Testis (tissue), 2 donors: ENCODE measurements around the gene HSPD1.

ENCODE experiments used
- POLR2A ChIP-seq: fragments of 450-650 bp; IDR thresholded peaks from one replicate; pipeline ENCODE4 v1.6.1; 2017; ENCODE audit warnings: antibody characterized with exemption, mild to moderate bottlenecking, moderate library complexity
- TF ChIP-seq, protein P1 (sequence below), 3 experiments: fragments of 450-650 bp in 2 of 3; fragments of 200-600 bp in 1 of 3; sonication (generic) in 1 of 3; IDR thresholded peaks; one replicate each; pipeline ENCODE4 v1.5.1; 2016 to 2019; ENCODE audit warnings: antibody characterized with exemption in 3 of 3, mild to moderate bottlenecking in 2 of 3, moderate library complexity in 1 of 3

DNA sequence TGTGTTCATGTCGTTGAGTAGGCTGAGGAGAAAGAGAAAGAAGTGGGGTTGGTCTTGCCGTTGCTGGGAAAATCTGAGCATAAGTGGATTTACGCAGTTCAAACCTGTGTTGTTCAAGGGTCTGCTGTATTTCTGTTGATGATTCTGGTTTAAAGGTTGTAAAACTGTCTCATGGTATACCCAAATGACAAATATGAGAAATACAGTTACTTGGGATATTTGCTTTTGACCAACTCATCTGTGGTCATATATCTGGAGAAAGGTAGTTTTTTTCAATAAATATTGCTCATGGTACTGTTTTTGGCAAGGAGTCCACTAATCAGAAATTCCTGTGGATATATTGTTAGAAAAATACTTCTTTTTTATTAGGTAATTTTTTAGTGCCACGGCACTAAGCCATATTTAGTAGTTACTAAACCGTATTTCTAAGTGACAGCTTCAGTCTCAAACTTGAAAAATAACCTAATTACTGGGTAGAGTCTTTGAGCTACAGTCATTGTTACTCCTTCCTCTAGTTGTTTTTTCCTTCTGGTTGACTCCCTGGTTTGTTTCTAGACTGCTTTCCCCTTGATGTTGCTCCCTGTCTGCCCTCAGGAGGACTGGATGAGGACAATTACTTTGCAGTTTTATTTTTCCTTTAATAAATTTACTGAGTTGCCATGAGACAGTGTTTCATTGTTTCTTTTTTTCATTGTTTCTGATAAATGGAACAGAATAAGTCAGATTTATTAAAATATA, 47.7 kb upstream of the HSPD1 start:
- no peak for TF ChIP-seq POLR2A
- TF ChIP-seq, protein P1, sequence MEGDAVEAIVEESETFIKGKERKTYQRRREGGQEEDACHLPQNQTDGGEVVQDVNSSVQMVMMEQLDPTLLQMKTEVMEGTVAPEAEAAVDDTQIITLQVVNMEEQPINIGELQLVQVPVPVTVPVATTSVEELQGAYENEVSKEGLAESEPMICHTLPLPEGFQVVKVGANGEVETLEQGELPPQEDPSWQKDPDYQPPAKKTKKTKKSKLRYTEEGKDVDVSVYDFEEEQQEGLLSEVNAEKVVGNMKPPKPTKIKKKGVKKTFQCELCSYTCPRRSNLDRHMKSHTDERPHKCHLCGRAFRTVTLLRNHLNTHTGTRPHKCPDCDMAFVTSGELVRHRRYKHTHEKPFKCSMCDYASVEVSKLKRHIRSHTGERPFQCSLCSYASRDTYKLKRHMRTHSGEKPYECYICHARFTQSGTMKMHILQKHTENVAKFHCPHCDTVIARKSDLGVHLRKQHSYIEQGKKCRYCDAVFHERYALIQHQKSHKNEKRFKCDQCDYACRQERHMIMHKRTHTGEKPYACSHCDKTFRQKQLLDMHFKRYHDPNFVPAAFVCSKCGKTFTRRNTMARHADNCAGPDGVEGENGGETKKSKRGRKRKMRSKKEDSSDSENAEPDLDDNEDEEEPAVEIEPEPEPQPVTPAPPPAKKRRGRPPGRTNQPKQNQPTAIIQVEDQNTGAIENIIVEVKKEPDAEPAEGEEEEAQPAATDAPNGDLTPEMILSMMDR (IDR thresholded peaks at IDR 0.05), result no peak
